Measurements from ENCODE around the gene C2CD3.
"Not testable (repeated sequence)": the region's sequence is repeated elsewhere in the genome, so short reads cannot be mapped to it uniquely, and the experiment has no call there.

The C2CD3 gene

GRCh38 chr11:74001822-74002286 lies 168.9 kb downstream of the C2CD3 start:
- DNase-seq: no peak

GRCh38 chr11:74000307-74001133 lies 170.3 kb downstream of the C2CD3 start:
- no peak for DNase-seq

GRCh38 chr11:73999581-74000306 lies 171.1 kb downstream of the C2CD3 start:
- no peak for DNase-seq

- DNase-seq: no peak
These were observed 171.8 kb downstream of the C2CD3 start for GRCh38 chr11:73998846-73999575.

- no peak for DNase-seq
These were observed 173.6 kb downstream of the C2CD3 start for GRCh38 chr11:73997120-73997770.

- DNase-seq: no peak
These were observed 174.5 kb downstream of the C2CD3 start for GRCh38 chr11:73996161-73996747.

GRCh38 chr11:73995731-73996130 lies 175.1 kb downstream of the C2CD3 start:
- no peak for DNase-seq

GRCh38 chr11:73995247-73995646 lies 175.6 kb downstream of the C2CD3 start:
- peak; percentile 76 to 82 for DNase-seq

- no peak for DNase-seq
These were observed 179.3 kb downstream of the C2CD3 start for GRCh38 chr11:73991471-73992006.

- no peak for DNase-seq
These were observed 180.1 kb downstream of the C2CD3 start for GRCh38 chr11:73990730-73991129.

- no peak for DNase-seq
These were observed 181.6 kb downstream of the C2CD3 start for GRCh38 chr11:73989156-73989555.

- no peak for DNase-seq
These were observed 182.6 kb downstream of the C2CD3 start for GRCh38 chr11:73988227-73988626.

- not testable (repeated sequence) for DNase-seq
These were observed 185.1 kb downstream of the C2CD3 start for GRCh38 chr11:73985661-73986060.

- peak; percentile 50 to 55 for DNase-seq
These were observed 186.9 kb downstream of the C2CD3 start for GRCh38 chr11:73983741-73984538.

- peak; percentile 99 for DNase-seq
These were observed 187.6 kb downstream of the C2CD3 start for GRCh38 chr11:73982990-73983740.

GRCh38 chr11:73982595-73982989 lies 188.2 kb downstream of the C2CD3 start, which contains the start of gene UCP2:
UCP2 (minus strand) TSS chr11:73982843; CDS start chr11:73978378, 4,465 bp downstream.
- peak; percentile 59 to 87 for DNase-seq

- no peak for DNase-seq
These were observed 189.6 kb downstream of the C2CD3 start for GRCh38 chr11:73981051-73981805.

- DNase-seq: peak; percentile 43 to 47
These were observed 190.5 kb downstream of the C2CD3 start for GRCh38 chr11:73980001-73980961.
